H1 (cell line): ENCODE data around the gene RPTOR. TPM values are rescaled to one million over a fixed set of nuclear protein-coding genes. Genes with fewer than 3 reads are reported as not detected.

Source experiments
- polyA plus RNA-seq, 7 experiments: library from polyadenylated mRNA; depleted of rRNA in 3 of 7; stranded (reverse) in 5 of 7; unstranded in 2 of 7; fragments of >200 nt in 5 of 7; fragments of 200-250 nt in 2 of 7; gene quantifications; 1 replicate in 5 of 7; 2 replicates in 1 of 7; 4 replicates in 1 of 7; pipeline versions ENCODE4 v1.2.1 to v1.2.3, GENCODE V29; 2011 to 2013; ENCODE audit warnings: missing spikeins in 2 of 7, mixed read lengths in 2 of 7
- total RNA-seq: library from RNA; stranded (reverse); fragmentation: NEBNext Ultra II Directional; extraction: Animal tissue kit (Norgen Biotek cat#: 25700); gene quantifications from 2 replicates; pipeline ENCODE4 v1.2.1, GENCODE V29; 2021
- TF ChIP-seq, protein P1 (sequence below), 3 experiments: IDR thresholded peaks; 1 replicate in 2 of 3; 2 replicates in 1 of 3; pipeline versions ENCODE4 v1.5.1 to v1.6.1; 2011; ENCODE audit warnings: low read length in 3 of 3, mild to moderate bottlenecking in 3 of 3, inconsistent platforms in 2 of 3, low read depth in 1 of 3, moderate library complexity in 1 of 3; ENCODE audit not compliant: insufficient read depth in 1 of 3; ENCODE audit errors: control extremely low read depth in 1 of 3

The RPTOR gene
- total and polyA plus RNA-seq, 2 of the 8 experiments (the other 6 are each of a cell fraction or from before 2014, with no cell fraction given): 6.9 to 28.7 TPM

DNA sequence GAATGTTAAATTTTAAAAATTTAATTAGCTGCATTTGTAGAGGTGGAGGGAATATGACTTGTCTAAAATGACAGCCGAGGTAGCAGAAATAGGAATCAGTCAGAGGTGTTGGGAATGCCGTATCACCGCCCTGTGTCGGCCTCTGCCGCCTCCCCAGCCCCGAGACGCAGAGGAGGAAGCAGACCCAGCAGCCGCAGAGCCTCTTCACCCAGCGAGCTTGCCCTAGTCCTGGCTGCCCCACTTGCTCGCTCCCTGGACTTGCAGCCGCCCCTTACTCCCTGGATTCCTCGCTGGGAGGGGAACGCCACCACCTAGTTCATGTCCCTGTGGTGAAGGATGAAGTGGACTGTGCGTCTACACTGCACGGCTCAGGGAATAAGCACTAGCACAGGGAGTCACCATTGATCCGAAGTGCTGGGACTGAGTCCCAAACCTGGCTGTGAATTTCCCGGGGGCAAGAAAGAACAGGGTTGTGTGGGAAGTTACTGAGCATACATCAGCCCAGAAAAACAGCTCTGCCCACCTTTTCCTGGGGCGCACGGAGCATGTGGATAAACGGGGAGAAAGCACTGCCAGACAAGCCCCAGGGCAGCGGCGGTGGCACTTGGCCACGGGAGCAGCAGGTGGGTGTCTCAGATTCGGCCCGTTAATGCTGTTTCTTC, 76.8 kb downstream of the RPTOR start (continued):
- TF ChIP-seq, protein P1, sequence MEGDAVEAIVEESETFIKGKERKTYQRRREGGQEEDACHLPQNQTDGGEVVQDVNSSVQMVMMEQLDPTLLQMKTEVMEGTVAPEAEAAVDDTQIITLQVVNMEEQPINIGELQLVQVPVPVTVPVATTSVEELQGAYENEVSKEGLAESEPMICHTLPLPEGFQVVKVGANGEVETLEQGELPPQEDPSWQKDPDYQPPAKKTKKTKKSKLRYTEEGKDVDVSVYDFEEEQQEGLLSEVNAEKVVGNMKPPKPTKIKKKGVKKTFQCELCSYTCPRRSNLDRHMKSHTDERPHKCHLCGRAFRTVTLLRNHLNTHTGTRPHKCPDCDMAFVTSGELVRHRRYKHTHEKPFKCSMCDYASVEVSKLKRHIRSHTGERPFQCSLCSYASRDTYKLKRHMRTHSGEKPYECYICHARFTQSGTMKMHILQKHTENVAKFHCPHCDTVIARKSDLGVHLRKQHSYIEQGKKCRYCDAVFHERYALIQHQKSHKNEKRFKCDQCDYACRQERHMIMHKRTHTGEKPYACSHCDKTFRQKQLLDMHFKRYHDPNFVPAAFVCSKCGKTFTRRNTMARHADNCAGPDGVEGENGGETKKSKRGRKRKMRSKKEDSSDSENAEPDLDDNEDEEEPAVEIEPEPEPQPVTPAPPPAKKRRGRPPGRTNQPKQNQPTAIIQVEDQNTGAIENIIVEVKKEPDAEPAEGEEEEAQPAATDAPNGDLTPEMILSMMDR (IDR thresholded peaks at IDR 0.05; ENCODE audit: control extremely low read depth in 1 of 3, insufficient read depth in 1 of 3, low read depth in 1 of 3, low read length in 3 of 3): no peak
